Left lung (tissue), 10 donors: ENCODE measurements around the gene HSDL2. TPM values are rescaled to one million over a fixed set of nuclear protein-coding genes. Genes with fewer than 3 reads are reported as not detected.
A peak's percentile ranks its signal among the peaks of the same experiment; 100 is the strongest.

Experiments used
- ATAC-seq: fragments of 200-7000 bp; cut with Tn5 transposase; one replicate; pipeline ENCODE4 v1.9.1; 2020; ENCODE audit warnings: moderate library complexity
- DNase-seq, 4 donors: peaks; one replicate each; pipeline ENCODE4 v3.0.0-alpha.2; 2013 to 2020
- H3K27ac ChIP-seq, 2 donors: fragments of 200-600 bp; sonication (generic) in 1 of 2; one replicate each; pipeline versions ENCODE4 v1.5.0 to v1.8.0; 2020 to 2021
- H3K27me3 ChIP-seq, 2 donors: fragments of 200-600 bp; sonication (generic) in 1 of 2; one replicate each; pipeline versions ENCODE4 v1.5.0 to v1.8.0; 2020 to 2021
- H3K36me3 ChIP-seq, 2 donors: fragments of 200-600 bp; sonication (generic) in 1 of 2; one replicate each; pipeline versions ENCODE4 v1.5.0 to v1.8.0; 2020 to 2021
- H3K4me1 ChIP-seq, 2 donors: fragments of 200-600 bp; one replicate each; pipeline ENCODE4 v1.8.0; 2021
- H3K4me3 ChIP-seq, 2 donors: fragments of 200-600 bp; sonication (generic) in 1 of 2; one replicate each; pipeline versions ENCODE4 v1.5.0 to v1.8.0; 2020 to 2021; ENCODE audit warnings: mild to moderate bottlenecking in 1 of 2
- H3K9me3 ChIP-seq, 2 donors: fragments of 200-600 bp; sonication (generic) in 1 of 2; one replicate each; pipeline versions ENCODE4 v1.5.0 to v1.8.0; 2020 to 2021
- CTCF ChIP-seq, 2 donors: fragments of 200-600 bp; sonication (generic) in 1 of 2; IDR thresholded peaks; one replicate each; pipeline versions ENCODE4 v1.5.0 to v1.8.0; 2021; ENCODE audit warnings: antibody characterized with exemption in 2 of 2
- intact Hi-C, 2 donors: fragments of 100-400 bp; cut with DNase I; formaldehyde crosslinking; loops; one replicate each; pipeline versions ENCODE4 v1.11.2 to v1.14.2; 2022
- polyA plus RNA-seq, 6 donors: library from polyadenylated mRNA; unstranded; fragments of 120-200 nt; gene quantifications; one replicate each; pipeline ENCODE4 v1.2.1, GENCODE V29; 2013; ENCODE audit not compliant: insufficient read length in 6 of 6
- total RNA-seq, 2 donors: library from RNA; stranded (reverse); fragmentation: NEBNext Ultra II Directional; extraction: Animal tissue kit (Norgen Biotek cat#: 25700); gene quantifications; one replicate each; pipeline ENCODE4 v1.2.1, GENCODE V29; 2021
- donor health status: DM: no; HTN: yes; CAD: no.
- donor health status: DM: no; HTN: no; CAD: no.

Gene HSDL2
- total and polyA plus RNA-seq, 8 donors: 40.3 to 77.9 (median 64.2) TPM

- Histone ChIP-seq H3K4me1 (peaks cover 0 to 15% of the 10 kb centered on the region in 2 donors), H3K4me3 (no peak overlapping the region), H3K9me3 (no peaks in the 10 kb centered on the region), H3K27me3 (no peaks in the 10 kb centered on the region), H3K36me3 (no peaks in the 10 kb centered on the region), H3K27ac (no peak overlapping the region)
- ATAC-seq (no peak), DNase-seq (no peak)
- intact Hi-C loops: no loop called here
- TF ChIP-seq CTCF (IDR thresholded peaks at IDR 0.05): no peak
These were observed 104.7 kb downstream of the HSDL2 start for GRCh38 chr9:112484607-112485006.

- H3K36me3 ChIP-seq: no peaks in the 10 kb centered on the region
- intact Hi-C loops: no loop called here
- H3K9me3 ChIP-seq: no peaks in the 10 kb centered on the region
- peak overlapping the region in 1 of 2 donors; percentile 94 for H3K4me3 ChIP-seq
- no peak overlapping the region for H3K27ac ChIP-seq
- TF ChIP-seq CTCF (IDR thresholded peaks at IDR 0.05): no peak
- no peaks in the 10 kb centered on the region for H3K27me3 ChIP-seq
- H3K4me1 ChIP-seq: peaks cover 0 to 21% of the 10 kb centered on the region in 2 donors
- DNase-seq (no peak), ATAC-seq (no peak)
These were observed 105.7 kb downstream of the HSDL2 start for GRCh38 chr9:112485574-112485973.

GRCh38 chr9:112486221-112487007, 106.5 kb downstream of the HSDL2 start, which contains the start of gene KIAA1958:
Gene KIAA1958, plus strand, starts transcription at chr9:112486827. Its CDS starts 87,254 bp downstream, at chr9:112574081.
- ATAC-seq (peak; percentile 95), DNase-seq (peak; percentile 65 to 96 (median 89))
- intact Hi-C loops: no loop called here
- Histone ChIP-seq H3K27me3 (no peaks in the 10 kb centered on the region), H3K36me3 (no peaks in the 10 kb centered on the region), H3K27ac (peak within 1 kb of the TSS; percentile 57 to 76), H3K9me3 (no peaks in the 10 kb centered on the region), H3K4me3 (peak within 1 kb of the TSS; percentile 70 to 94), H3K4me1 (peaks cover 0 to 21% of the 10 kb centered on the region in 2 donors)
- no peak for TF ChIP-seq CTCF (IDR thresholded peaks at IDR 0.05)

- TF ChIP-seq CTCF (IDR thresholded peaks at IDR 0.05): no peak
- ATAC-seq (peak; percentile 56), DNase-seq (peak; percentile 60 to 92 (median 68))
- Histone ChIP-seq H3K4me1 (peaks cover 0 to 23% of the 10 kb centered on the region in 2 donors), H3K36me3 (no peaks in the 10 kb centered on the region), H3K9me3 (no peaks in the 10 kb centered on the region), H3K4me3 (peak overlapping the region; percentile 70 to 94), H3K27ac (peak overlapping the region; percentile 57 to 73), H3K27me3 (no peaks in the 10 kb centered on the region)
- intact Hi-C loops: no loop called here
These were observed 107.3 kb downstream of the HSDL2 start for GRCh38 chr9:112487008-112487798.

- H3K4me1 ChIP-seq: peaks cover 0 to 25% of the 10 kb centered on the region in 2 donors
- H3K9me3 ChIP-seq: no peaks in the 10 kb centered on the region
- H3K27ac ChIP-seq: no peak overlapping the region
- ATAC-seq: no peak
- H3K4me3 ChIP-seq: peak overlapping the region; percentile 70 to 94
- intact Hi-C loops: no loop called here
- DNase-seq: no peak
- TF ChIP-seq CTCF (IDR thresholded peaks at IDR 0.05): no peak
- no peaks in the 10 kb centered on the region for H3K36me3 ChIP-seq
- no peaks in the 10 kb centered on the region for H3K27me3 ChIP-seq
These were observed 108.0 kb downstream of the HSDL2 start for GRCh38 chr9:112487799-112488340.
